Activated T-helper 9 cell treated with anti-CD3 and anti-CD28 coated beads, Interleukin-2, amount 50 U/mL, for 16 hours (primary cell): ENCODE data around the gene EHHADH.

Experiments used
- DNase-seq: peaks from one replicate; pipeline ENCODE4 v3.0.0-alpha.2; 2020; ENCODE audit warnings: low read depth

Gene EHHADH

DNA sequence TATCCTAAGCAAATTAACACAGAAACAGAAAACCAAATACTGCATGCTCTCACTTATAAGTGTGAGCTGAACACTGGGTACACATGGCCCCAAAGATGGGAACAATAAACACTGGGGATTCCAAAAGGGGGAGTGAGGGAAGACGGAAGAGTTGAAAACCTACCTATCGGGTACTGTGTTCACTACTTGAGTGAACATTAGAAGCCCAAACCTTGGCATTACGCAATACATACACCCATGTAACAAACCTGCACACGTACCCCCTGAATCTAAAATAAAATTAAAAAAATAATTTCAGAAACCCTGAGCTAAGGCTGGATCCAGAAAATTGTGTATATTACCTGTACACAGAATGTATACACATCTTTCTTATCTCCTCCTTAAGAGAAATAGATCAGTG, 58.2 kb downstream of the EHHADH start:
- DNase-seq, result no peak

DNA sequence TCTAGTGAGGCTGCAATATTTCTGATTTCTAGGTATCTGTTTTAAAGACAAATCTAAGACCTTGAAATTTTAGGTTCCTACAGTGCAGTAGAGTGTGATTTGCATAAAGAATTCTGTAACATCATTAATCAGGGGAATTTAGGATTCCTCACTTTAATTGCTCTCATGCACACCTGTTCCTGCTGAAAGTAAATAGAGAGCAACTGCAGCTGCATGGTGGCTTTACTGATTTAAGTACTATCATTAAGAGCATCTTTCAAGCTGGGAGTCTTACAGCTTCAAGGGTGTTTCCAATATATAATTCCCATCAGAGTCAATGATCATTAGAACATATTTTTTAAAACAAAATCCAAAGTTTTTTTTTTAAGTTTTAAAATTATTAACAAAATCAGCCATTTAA, 65.0 kb downstream of the EHHADH start:
- DNase-seq, result no peak

GRCh38 chr3:185187391-185187790, 66.5 kb downstream of the EHHADH start:
- DNase-seq, result no peak

DNA sequence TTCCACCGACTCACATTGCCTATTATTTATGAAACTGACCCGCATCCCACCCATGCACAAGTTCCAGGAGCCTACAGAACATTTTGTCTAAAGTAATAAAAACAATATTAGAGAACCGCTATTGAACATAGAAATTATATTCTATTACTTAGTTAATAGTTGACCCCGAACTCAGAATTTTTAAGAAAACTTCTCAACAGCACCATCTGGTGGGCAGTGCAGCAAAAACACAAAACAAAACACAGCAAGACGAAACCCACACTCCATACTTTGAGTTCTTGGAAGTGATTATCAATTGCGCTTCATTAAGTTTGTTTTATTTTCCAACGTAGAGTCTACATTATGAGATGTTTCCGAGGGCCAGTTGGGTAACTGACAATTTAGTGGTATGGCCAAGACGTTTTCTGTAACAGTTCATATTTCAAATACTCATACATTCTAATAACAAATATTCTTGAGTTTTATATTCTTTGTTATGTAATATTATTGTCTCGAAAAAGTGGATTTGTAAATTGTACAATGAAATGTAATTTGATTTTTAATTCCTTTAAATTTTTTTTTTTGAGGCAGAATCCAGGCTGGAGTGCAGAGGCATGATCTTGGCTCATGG, 77.0 kb downstream of the EHHADH start:
- DNase-seq, result no peak

GRCh38 chr3:185175370-185175987, 78.4 kb downstream of the EHHADH start:
- no peak for DNase-seq

GRCh38 chr3:185172086-185173049, 81.5 kb downstream of the EHHADH start:
- DNase-seq, result no peak

- no peak for DNase-seq
These were observed 89.2 kb downstream of the EHHADH start for GRCh38 chr3:185164428-185165217.

- DNase-seq, result no peak
These were observed 91.2 kb downstream of the EHHADH start for GRCh38 chr3:185162634-185163033.

DNA sequence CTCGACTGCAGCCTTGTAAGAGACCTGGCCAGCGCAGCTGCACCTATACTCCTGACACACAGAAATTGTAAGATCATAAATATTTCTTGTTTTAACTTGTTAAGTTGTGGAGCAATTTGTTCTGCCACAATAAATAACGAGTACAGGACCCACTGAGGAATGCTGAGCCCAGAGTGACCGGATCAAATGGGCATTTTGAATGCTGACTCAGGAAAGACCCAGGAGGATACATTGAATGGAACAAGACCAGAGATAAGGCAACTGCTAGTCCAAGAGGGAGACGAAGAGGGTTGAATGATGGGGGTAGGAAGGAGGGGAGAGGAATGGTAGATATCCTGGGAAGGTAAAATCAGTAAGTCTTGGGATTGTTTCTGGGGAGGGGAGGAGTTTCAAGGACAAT, 92.1 kb downstream of the EHHADH start:
- no peak for DNase-seq

- no peak for DNase-seq
These were observed 96.5 kb downstream of the EHHADH start for GRCh38 chr3:185157347-185157746.

DNA sequence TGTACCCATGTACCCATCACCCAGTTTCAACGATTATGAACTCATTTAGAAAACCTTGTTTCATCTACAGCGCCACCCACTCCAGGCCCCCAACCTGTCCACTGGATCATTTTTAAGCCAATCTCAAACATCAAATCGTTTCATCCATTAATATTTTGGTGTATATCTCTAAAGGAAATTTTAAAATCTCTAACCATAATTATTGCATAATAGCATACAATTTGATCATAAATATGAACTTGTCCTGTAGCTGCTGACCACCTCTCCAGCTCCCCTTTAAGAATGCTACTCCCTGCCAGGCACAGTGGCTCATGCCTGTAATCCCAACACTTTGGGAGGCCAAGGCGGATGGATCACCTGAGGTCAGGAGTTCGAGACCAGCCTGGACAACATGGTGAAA, 98.2 kb downstream of the EHHADH start:
- no peak for DNase-seq

GRCh38 chr3:185153861-185154629, 99.8 kb downstream of the EHHADH start:
- DNase-seq, result no peak

- DNase-seq, result no peak
These were observed 100.6 kb downstream of the EHHADH start for GRCh38 chr3:185153171-185153771.

DNA sequence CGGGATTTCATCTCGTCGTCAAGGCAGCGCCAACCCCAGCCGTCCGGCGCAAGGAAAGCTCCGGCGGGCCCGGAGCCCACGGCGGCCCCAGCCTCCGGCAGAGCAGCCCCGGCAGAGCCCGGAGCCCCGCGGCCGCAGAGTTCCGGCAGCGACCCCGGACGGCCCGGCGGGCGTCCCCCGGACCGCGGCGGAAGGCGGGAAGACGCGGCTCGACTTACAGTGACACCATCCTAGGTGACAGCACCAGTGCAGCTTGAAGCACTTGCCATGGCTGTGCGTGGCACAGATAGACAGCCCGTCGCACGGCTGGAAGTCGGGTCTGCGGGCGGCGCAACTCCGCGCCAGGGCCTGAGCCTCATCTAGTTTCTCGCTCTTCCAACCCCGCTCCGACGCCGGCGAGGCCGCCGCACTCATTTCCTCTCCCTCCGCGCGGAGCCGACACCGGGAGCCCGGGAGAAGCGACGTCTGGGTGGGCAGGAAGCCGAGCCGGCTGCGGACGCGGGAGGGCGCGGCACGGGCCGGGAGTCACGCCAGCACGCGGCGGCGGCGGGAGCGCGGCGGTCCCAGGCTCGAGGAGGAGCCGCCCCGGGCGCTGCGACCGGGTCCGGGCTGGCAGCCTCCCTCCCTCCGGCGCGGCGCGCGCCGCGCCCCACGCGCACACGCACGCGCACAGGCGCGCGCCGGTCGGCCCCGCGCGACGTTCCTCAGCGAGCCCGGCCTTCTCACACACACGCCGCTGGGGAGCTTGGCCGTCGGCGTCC, 101.3 kb downstream of the EHHADH start, which contains the start of gene C3orf70:
Gene C3orf70 (minus strand): TSS at position 651 of the 761 bp plus-strand sequence. CDS start 237 bp downstream, at position 414.
- no peak for DNase-seq

DNA sequence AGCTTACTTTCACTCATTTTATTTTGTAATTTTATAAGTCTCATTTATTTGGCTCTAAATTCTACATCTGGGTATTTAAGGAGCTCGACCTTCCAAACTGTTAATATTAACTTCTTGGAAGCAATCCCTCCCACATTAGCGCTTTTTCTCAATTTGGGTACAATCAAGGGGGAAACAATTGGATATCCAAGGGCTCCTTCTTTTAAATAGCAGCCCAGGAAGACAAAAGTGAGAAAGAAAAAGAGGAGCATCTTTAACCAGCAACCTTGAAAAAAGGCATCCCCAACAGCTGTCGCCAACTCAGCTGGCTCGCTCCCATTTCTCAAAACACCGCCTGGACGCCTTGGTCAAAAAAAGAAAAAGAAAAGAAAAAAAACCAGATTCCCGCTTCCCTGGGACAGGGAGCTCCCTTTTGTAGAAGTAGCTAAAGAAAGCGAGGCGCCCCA, 101.9 kb downstream of the EHHADH start:
- DNase-seq, result no peak

GRCh38 chr3:185151101-185151963, 102.5 kb downstream of the EHHADH start:
- no peak for DNase-seq

DNA sequence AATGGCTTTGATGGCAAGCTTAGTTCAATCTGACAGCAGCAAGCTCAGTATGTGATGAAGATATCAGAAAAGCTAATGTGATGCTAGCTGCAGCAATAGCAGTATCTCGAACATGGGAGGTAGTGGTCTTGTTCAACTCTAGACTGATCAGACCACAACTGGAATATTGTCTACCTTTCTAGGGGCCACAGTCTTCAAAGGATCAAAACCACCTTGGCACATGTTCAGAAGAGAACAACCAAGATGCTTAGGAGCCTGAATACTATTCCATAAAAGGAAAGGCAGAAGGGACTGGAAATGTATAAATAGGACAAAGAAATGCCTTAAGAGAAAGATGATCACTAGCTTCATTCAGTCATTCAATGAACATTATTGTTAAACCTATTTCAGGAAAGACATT, 103.3 kb downstream of the EHHADH start:
- DNase-seq, result no peak

DNA sequence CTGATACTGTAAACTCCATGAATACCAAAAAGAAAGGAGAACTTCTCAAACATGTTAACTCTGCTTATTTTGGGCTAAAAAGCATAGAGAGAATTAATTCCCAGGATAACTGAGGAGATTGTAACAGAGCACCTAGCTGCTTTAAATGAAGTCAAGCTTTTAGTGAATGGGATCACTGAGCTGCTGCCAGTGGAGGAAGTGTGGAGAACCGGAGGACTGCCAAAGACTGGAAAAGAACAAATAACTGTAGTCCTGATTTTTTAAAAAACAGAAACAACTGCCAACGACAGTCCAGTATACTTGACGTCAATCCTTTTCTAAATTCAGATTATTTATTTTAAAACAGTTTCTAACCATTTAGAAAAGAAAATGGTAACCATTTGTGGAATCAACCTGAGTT, 104.3 kb downstream of the EHHADH start:
- DNase-seq, result no peak

- no peak for DNase-seq
These were observed 108.3 kb downstream of the EHHADH start for GRCh38 chr3:185145511-185145910.
